OCI-LY7 (cell line): ENCODE measurements around the gene FOXO6. TPM values are rescaled to one million over a fixed set of nuclear protein-coding genes. Genes with fewer than 3 reads are reported as not detected.

Experiments used
- BruUV-seq: library from RNA; stranded (reverse); fragments of 400-500 nt; replicated peaks from 2 replicates; lab custom pipeline; 2021; lab: Mats Ljungman, UMichigan
- CTCF ChIA-PET: fragments of 300-600 bp; sonication (Branson Sonifier 250); formaldehyde crosslinking; loops from one replicate; lab custom pipeline; 2022; ENCODE audit warnings: antibody characterized with exemption; ENCODE audit not compliant: unreplicated experiment; lab: Charles Lee
- POLR2A ChIA-PET: fragments of 300-600 bp; sonication (Branson Sonifier 250); formaldehyde crosslinking; loops from one replicate; lab custom pipeline; 2022; ENCODE audit warnings: antibody characterized with exemption; lab: Charles Lee
- DNase-seq: peaks from one replicate; pipeline ENCODE4 v3.0.0-alpha.2; 2015; ENCODE audit warnings: low spot score
- H2AFZ ChIP-seq: fragments of 200-600 bp; sonication (generic), shearing (Covaris generic); 2 replicates; pipeline ENCODE4 v1.6.1; 2014; ENCODE audit warnings: mild to moderate bottlenecking, antibody characterized with exemption, low read length, moderate library complexity
- H3K27ac ChIP-seq: fragments of 200-600 bp; sonication (generic); 2 replicates; pipeline ENCODE4 v1.5.1; 2014; ENCODE audit warnings: mixed run types, low read depth, mild to moderate bottlenecking, moderate library complexity, low read length, inconsistent platforms; ENCODE audit not compliant: poor library complexity, severe bottlenecking
- H3K36me3 ChIP-seq: fragments of 200-600 bp; sonication (generic); 2 replicates; pipeline ENCODE4 v1.6.1; 2014; ENCODE audit warnings: mild to moderate bottlenecking, antibody characterized with exemption, low read length, moderate library complexity, mixed read lengths; ENCODE audit not compliant: insufficient read depth
- H3K4me1 ChIP-seq: fragments of 200-600 bp; sonication (generic); 2 replicates; pipeline ENCODE4 v1.5.1; 2014; ENCODE audit warnings: mild to moderate bottlenecking, low read length; ENCODE audit not compliant: insufficient read depth, poor library complexity, severe bottlenecking
- H3K4me2 ChIP-seq: fragments of 200-600 bp; sonication (generic); 2 replicates; pipeline ENCODE4 v1.6.1; 2014; ENCODE audit warnings: mild to moderate bottlenecking, low read length
- H3K4me3 ChIP-seq: fragments of 200-600 bp; sonication (generic); 2 replicates; pipeline ENCODE4 v1.5.1; 2014; ENCODE audit warnings: mild to moderate bottlenecking, low read depth, low read length; ENCODE audit not compliant: poor library complexity, severe bottlenecking
- H3K79me2 ChIP-seq: fragments of 200-600 bp; sonication (generic); 2 replicates; pipeline ENCODE4 v1.6.1; 2016; ENCODE audit warnings: low read depth, mild to moderate bottlenecking, low read length, moderate library complexity, mixed read lengths; ENCODE audit not compliant: insufficient read depth
- H3K9me2 ChIP-seq: fragments of 200-600 bp; sonication (generic); 2 replicates; pipeline ENCODE4 v1.6.1; 2016; ENCODE audit warnings: mild to moderate bottlenecking, low read length, mixed read lengths; ENCODE audit not compliant: insufficient read depth
- H3K9me3 ChIP-seq: fragments of 200-600 bp; sonication (generic); 2 replicates; pipeline ENCODE4 v1.6.1; 2014; ENCODE audit warnings: mild to moderate bottlenecking, mixed run types, low read length, mixed read lengths
- H4K20me1 ChIP-seq: fragments of 200-600 bp; sonication (generic); 2 replicates; pipeline ENCODE4 v1.6.1; 2014; ENCODE audit warnings: mild to moderate bottlenecking, antibody characterized with exemption, low read length, moderate library complexity, mixed read lengths; ENCODE audit not compliant: insufficient read depth
- EZH2phosphoT487 ChIP-seq: fragments of 200-600 bp; sonication (generic); IDR thresholded peaks from 2 replicates; pipeline ENCODE4 v1.6.1; 2018; ENCODE audit warnings: low read depth, borderline replicate concordance, mild to moderate bottlenecking, mixed run types, antibody characterized with exemption, low read length, moderate library complexity, mixed read lengths
- intact Hi-C: fragments of 100-400 bp; cut with micrococcal nuclease; formaldehyde crosslinking; loops from one replicate; pipeline ENCODE4 v1.10.0; 2022; ENCODE audit not compliant: unreplicated experiment
- total RNA-seq, 2 experiments: library from RNA; depleted of rRNA in 1 of 2; stranded (reverse); fragments of >200 nt in 1 of 2; shearing (Covaris generic) in 1 of 2; gene quantifications; 2 replicates each; pipeline ENCODE4 v1.2.3, GENCODE V29; 2014 to 2022
- TF ChIP-seq, protein P1 (sequence below): fragments of 200-600 bp; sonication (generic); conservative IDR thresholded peaks from 2 replicates; pipeline ENCODE4 v1.5.1; 2014; ENCODE audit warnings: mild to moderate bottlenecking, antibody characterized with exemption, low read length, moderate library complexity, mixed read lengths

FOXO6 gene
- total RNA-seq, 2 experiments from 2014 or later = not detected

DNA sequence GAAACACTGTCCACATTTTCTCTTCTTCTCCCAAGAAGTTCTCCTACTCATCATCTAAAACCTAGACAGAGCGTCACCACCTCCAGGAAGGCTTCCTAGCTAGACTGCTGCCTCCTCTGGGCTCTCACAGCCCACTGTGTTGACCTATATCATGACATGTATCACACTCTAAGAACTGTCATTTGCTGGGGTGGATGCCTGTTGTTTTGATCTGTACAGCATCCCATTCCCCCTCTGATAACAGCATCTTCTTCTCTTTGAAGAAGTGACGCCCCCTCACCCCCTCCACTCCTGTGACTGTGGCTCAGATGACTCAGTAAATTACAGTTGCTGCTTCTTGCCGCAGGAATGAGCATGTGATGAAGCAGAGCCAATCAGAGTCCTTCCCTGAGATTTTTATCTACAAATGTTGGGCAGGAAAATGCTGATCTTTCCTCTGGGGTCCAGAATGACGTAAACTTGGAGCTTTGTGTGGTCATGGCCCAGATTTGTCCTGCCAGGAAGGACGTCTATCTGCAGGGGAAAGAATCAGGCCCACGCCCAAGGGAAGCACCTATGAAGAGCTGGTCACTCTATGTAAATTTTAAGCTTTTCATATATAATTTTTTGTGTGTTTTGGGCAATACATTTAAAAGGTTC lies 28.0 kb upstream of the FOXO6 start:
- no peaks in the 10 kb centered on the region for H3K9me3 ChIP-seq
- no peaks in the 10 kb centered on the region for H3K79me2 ChIP-seq
- no peak overlapping the region for H3K27ac ChIP-seq
- no peaks in the 10 kb centered on the region for H3K4me1 ChIP-seq
- H3K36me3 ChIP-seq = no peaks in the 10 kb centered on the region
- H2AFZ ChIP-seq = no peak overlapping the region
- DNase-seq = no peak
- H3K4me2 ChIP-seq = no peak overlapping the region
- H3K4me3 ChIP-seq = no peak overlapping the region
- no peaks in the 10 kb centered on the region for H4K20me1 ChIP-seq
- BruUV-seq = no TSS peak
- intact Hi-C loops = no loop called here
- no peak for TF ChIP-seq EZH2phosphoT487
- TF ChIP-seq, protein P1, sequence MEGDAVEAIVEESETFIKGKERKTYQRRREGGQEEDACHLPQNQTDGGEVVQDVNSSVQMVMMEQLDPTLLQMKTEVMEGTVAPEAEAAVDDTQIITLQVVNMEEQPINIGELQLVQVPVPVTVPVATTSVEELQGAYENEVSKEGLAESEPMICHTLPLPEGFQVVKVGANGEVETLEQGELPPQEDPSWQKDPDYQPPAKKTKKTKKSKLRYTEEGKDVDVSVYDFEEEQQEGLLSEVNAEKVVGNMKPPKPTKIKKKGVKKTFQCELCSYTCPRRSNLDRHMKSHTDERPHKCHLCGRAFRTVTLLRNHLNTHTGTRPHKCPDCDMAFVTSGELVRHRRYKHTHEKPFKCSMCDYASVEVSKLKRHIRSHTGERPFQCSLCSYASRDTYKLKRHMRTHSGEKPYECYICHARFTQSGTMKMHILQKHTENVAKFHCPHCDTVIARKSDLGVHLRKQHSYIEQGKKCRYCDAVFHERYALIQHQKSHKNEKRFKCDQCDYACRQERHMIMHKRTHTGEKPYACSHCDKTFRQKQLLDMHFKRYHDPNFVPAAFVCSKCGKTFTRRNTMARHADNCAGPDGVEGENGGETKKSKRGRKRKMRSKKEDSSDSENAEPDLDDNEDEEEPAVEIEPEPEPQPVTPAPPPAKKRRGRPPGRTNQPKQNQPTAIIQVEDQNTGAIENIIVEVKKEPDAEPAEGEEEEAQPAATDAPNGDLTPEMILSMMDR = no peak
- H3K9me2 ChIP-seq = no peaks in the 10 kb centered on the region
- CTCF ChIA-PET = no interaction called here
- POLR2A ChIA-PET = interaction anchor here (0.5 to 0.6 kb wide), 2 partner anchors 14 to 15 kb away, joined by 3 to 4 read pairs; no protein-coding TSS in a partner anchor

DNA sequence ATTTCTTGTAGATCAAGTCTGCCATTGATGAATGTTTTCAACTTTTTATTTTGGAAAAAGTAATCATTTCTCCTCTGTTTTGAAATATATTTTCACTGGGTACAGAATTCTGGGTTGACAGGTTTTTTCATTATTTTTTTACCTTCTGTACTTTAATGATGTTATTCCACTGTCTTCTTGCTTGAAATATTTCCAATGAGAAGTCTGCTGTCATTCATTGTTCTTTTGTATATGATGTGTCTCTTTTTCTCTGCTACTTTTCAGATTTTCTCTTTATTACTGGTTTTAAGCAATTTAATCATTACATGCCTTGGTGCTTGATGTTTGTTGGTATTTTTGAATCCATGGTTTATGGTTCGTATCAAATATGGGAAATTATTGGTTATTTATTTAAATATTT lies 22.4 kb upstream of the FOXO6 start:
- intact Hi-C loops = no loop called here
- DNase-seq = no peak

More for the DNA sequence above, 22.4 kb upstream of the FOXO6 start:
- ChIA-PET POLR2A (no interaction called here), CTCF (no interaction called here)
- no peaks in the 10 kb centered on the region for H3K79me2 ChIP-seq
- H3K4me3 ChIP-seq = no peak overlapping the region
- H3K9me2 ChIP-seq = no peaks in the 10 kb centered on the region
- BruUV-seq = no TSS peak
- no peak overlapping the region for H3K4me2 ChIP-seq
- H2AFZ ChIP-seq = no peak overlapping the region
- H3K36me3 ChIP-seq = no peaks in the 10 kb centered on the region
- no peaks in the 10 kb centered on the region for H3K9me3 ChIP-seq
- no peak overlapping the region for H3K27ac ChIP-seq
- no peaks in the 10 kb centered on the region for H4K20me1 ChIP-seq
- TF ChIP-seq, protein P1 = no peak
- TF ChIP-seq EZH2phosphoT487 = no peak
- H3K4me1 ChIP-seq = no peaks in the 10 kb centered on the region
